Middle frontal gyrus (tissue), 1 donor: ENCODE data around the gene DGAT2.

Experiments
- DNase-seq: peaks from one replicate; pipeline ENCODE4 v3.0.0-alpha.2; 2015; ENCODE audit warnings: low spot score; ENCODE audit errors: extremely low spot score

DGAT2 gene

DNA sequence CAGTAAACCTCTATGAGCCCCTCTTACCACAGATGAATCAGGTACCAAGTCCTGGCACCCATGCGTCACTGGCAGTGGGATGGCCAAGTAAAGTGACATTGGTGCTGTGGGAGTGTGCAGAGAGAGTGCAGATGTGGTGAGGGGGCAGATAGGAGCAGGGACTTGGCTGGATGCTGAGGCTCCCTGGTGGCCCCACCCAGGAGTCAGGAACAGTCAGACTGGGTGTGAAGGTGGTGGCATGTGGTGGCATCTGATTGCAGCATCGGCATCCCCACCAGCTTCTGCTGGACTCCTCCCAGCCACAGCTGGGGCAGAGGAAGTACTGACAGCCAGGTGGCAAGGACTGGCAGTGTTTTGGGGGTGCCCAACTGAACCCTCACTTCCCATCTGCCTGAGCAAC lies 11.4 kb downstream of the DGAT2 start:
- DNase-seq = no peak

DNA sequence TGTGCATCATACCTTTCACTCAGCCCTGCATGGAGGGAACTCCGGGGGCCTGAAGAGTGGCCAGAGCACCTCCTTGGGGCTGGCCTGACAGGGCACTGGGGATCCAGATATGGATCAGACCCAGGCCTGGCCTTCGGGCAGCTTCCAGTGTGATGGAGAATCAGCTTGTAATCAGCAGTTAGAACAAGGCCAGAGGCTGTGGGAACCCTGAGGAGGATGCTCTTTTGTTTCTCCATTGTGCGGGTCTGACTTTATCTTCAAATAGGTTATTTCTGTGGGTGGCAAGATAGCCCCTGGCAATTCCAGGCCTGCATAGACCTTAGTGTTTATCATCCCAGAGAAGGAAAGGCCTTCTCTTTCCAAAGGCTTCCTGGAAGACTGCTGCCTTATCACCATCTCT lies 12.3 kb downstream of the DGAT2 start:
- DNase-seq = no peak

DNA sequence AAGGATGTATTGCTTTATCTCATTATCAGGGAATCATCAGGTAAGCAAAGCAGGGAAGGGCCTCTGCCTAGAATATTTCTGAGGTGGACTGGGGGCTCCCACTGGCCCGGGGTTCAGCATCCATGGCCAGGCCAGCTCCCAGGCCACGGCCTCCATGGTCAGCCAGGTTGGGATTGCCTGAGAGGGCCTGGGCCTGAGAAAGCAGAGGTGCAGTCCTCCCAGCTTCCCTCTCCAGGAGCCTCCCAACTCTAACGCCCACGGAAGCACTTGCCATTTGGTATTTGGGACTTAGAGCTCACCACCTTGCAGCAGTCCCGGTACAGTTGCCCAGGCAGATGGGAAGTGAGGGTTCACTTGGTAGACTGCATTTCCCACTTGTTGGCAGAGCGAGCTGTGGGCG lies 12.7 kb downstream of the DGAT2 start:
- DNase-seq = no peak

DNA sequence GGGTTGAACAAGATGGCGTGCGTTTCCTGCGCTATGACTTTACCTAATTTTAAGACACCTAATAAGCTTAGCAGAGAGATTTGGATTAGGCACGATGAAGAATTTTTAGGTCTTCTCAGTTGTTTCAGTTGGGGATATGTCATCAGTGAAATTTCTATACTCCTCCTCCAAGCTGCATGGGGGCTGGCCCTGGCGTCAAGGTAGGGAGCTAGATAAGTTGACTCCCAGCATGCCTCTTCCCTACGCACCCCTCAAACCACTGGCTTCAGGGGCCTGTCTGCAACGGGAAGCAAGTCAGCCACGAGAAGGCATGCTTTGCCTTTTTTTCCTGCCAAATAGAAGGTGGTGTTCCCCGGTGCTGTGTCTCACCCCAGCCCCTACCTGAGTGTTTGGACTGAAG lies 13.3 kb downstream of the DGAT2 start:
- no peak for DNase-seq

DNA sequence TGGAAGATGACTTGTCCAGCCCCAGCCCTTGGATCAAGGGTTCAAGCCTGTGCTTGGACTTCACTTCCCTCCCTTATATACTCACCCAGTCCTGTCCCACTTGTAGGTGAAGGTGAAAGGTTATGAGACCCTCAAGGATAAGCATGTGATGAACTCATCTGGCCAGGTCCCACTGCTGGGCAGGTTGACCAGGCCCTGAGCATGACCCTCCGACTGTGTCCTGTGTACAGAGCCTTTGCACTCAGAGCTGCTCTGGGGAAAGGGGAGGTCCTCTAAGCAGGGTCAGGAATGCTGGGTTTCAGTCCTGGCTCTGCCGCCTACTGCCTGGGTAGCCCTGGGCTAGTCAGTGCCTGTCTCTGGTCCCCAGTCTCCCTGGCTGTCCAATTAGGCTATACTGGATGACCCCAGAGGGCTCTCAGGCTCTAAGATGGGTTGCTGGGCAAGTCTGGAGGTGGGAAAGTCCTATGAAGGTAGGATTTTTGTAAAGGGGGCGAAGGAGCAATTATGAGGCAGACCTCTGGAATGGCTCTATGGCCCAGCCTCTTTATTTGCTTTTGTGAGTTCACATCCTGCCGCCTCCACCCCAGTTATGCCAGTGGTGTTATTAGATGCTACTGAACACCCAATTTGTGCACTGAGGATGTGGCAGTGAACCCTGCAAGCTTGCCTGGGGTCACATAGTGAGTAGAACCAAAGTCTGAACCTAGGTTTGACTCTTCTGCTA lies 14.1 kb downstream of the DGAT2 start:
- DNase-seq = no peak

DNA sequence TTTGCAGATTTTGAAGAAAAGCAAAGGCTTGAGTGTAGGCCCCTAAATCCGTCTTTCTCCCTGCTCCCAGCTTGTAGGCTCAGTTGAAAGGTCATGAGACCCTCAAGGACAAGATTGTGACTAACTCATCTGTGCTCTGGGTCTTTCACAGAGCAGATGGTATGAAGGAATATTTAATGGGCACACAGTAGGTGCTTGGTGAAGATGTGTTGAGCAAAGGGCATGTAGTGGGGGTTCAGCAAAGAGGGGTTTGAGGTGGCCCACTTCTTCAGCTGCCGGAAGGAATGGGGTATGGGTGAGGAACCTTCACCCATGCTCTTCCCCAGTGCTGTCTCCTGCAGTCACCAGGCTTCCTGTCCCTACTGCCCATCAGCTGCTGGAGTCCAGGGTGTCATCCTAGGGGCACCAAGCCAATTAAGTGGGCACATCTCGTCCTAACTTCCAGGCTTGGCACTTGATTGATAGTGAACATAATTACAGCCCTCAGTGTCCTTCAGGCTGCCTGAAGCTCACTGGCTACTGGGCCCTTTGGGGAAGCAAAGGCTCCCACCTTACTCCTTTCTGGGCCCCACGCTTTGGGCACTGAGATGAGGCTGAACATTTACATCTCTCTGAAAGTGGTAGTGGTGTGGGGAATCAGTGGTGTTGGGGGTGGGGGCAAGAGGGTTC lies 15.0 kb downstream of the DGAT2 start:
- DNase-seq = no peak

DNA sequence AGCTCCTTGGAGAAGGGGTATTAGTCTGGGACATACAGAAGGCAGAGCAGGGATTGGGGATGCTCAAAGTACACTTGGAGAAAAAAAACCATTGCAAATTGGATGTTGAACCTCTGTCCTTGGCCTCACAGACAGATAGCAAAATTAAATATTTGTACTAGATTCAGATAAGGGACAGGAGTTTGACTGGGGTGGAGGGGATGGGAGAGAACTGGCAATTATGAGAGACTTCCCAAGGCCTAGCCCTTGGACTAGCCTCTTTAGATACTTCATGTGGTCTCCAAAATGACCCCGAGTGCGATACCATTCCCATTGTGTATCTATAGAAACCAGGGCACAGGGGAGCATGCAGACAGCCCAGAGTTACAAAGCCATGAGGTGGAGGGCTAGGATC lies 15.5 kb downstream of the DGAT2 start:
- DNase-seq = no peak

DNA sequence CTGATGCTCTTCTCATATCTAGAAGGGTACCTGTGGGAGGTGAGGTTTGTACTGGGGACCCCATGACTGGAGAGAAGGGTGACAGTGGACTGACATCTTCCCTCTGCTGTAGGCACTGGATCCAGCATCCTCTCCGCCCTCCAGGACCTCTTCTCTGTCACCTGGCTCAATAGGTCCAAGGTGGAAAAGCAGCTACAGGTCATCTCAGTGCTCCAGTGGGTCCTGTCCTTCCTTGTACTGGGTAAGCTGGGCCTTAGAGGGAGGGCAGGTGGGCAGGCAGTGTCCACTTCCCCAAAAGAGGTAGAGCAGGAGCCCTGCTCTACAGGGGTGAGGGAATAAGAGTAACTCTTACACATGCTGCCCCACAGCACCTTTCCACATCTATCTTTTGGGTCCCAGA lies 15.9 kb downstream of the DGAT2 start:
- no peak for DNase-seq

DNA sequence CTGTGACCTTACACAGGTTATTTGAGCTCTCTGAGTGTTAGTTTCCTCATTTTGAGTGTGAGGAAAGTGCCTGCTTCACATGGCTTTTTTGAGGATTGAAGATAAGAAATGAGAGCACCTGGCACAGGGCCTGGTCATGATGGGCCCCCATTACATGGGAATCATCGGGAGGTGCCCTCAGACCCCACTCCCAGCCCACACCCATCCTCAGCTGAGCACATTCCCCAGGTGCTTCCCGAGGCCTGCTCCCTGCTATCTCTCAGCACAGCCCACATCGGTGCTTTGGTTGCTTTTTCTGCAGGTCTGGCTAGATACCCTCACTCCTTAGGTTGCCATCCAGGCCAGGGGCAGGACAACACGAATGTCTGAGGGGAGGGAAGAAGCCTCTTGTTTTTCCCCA lies 16.6 kb downstream of the DGAT2 start:
- no peak for DNase-seq

DNA sequence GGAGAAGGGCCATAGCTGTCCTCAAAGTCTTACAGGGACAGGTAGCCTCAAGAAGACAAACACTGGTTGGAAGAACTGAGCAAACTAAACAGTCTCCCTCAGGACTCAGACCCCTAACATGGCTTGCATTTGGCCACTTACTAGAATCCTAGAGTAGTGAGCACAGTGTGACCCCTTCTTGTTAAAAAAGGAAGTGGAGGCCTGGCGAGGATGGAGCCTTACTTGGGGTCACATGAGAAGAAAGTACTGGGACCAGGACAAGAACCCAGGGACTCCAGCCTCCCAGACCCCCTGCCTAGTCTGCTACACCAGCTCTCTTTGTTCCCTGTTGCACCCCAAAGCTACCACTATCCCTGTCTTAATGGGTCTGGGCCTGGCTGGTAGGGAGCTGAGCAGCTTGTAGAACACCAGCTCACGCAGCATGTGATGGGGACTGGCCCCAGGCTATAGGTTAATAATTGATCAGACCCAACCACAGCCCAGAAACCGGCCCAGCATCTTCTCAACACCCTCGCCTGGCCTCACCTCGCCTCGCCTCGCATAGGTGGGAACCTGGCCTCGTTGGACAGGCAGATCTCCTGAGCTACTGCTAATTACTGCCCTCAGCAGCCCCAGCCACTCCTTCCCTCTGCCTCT lies 17.6 kb downstream of the DGAT2 start:
- DNase-seq = no peak

DNA sequence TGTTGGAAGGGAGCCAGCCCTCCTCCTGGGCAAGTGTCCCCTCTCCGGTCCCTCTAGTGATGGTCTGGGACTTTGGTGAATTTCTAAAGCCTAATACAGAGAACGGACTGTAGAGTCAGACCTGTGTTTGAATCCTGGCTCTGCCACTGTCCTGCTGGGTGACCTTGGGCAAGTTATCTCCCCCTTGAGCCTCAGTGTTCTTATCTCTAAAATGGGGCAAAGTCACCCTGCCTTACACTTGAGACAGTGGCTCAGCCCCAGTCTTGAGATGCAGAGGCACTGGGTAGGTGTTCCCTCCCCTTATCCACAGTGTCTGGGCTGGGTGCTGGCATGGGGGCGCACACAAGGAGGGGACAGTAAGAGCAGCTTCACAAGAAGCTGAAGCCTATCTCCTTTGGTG lies 20.9 kb downstream of the DGAT2 start:
- no peak for DNase-seq

DNA sequence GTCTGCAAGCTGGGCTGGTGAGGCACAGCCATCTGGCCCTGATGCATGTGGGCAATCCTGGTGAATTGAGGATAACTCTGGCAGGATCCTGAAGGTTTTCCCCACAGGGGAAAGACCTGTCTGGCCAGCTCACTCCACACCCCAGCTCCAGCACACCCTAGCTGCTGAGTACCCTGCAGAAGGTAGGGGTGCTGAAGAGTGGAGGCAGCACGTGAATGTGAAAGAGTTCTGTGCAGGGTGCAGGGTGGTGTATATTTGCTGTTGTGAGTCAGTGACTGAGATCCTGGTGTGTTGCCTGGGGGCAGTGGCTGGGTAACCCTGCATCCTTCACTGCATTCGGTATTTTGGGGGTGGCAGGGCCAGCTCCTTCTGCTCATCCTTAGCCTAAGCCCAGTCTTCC lies 22.4 kb downstream of the DGAT2 start:
- no peak for DNase-seq

DNA sequence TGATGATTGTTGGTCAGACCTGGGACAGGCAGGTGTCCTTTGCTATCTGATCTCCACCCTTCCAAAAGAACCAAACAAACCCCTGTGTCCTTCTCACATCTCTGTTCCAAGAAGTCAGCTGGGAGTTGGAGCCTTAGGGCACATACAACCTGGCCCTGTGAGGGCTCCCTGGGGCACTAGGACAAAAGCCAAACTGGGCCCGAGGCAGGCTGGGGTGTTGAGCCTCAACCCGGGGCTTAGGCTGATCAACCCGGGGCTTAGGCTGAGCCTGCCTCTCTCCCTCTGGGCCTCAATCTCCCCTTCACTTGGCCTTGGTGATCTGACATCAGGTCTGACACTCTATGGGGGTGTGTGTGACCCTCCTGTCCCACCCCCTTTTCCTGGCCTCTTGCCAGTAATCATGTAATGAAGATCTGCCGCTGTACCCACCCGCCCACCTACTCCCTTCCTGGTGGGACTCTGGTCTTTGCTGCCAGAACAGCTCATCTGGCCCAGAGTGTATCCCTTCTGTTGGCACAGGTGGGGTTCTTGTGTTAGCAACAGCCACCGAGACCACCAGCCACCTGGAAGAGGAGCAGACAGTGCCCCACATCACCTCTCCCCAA lies 23.7 kb downstream of the DGAT2 start:
- no peak for DNase-seq

DNA sequence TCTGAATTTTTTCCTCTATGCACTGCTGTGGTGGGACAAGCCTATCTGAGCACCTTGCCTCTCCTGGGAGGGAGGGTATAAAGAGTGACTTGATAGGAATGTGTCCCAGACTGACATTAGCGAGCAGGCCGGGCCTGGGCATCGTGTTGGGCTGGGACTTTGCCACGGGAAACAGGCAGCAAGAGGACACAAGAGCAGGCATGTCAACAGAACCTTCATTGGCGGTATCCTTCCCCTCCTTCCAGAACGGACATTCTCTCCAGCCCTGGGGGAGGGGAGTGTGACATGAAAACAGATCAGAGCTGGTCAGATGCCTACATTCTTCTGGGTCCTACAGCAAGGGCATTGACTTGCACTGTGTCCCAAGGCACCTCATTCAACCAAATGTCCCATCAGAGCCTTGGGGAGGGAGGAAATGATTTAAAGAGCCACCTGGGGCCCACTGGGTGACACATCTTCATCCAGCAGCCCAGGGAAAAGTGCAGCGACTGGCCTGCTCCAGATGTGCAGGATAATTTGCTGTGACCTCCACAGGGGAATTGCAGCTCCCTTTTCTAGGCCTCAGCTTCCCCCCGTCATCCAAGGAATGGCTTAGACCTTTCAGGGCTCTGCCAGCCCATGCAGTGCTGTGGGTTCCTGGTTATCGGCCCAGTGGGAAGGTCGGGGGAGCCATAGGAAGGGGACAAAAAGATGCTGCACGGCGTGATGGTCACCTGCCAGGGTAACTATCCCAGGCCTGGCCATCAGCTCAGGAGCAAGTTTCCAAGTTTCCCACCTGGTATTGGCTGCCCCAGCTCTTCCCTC lies 24.6 kb downstream of the DGAT2 start:
- no peak for DNase-seq

DNA sequence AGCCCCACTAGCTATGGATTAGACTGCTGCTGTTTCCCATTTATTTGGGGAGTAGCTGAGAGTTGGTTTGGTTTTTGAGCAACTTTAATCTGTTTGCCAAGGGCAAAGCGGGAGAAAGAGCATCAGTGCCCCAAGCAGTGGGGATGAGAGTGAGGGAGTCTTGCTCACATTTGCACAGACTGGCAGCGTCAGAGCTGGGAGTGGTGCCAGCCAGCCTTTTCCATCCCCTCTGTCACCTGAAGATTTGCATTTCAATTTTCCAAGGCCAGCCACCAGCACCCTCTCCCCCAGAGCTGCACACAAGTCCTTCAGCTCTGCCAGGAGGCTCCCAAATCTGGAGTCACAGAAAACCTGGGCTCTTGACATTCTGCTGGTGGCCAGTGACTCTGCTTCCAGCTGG lies 25.4 kb downstream of the DGAT2 start:
- DNase-seq = no peak

DNA sequence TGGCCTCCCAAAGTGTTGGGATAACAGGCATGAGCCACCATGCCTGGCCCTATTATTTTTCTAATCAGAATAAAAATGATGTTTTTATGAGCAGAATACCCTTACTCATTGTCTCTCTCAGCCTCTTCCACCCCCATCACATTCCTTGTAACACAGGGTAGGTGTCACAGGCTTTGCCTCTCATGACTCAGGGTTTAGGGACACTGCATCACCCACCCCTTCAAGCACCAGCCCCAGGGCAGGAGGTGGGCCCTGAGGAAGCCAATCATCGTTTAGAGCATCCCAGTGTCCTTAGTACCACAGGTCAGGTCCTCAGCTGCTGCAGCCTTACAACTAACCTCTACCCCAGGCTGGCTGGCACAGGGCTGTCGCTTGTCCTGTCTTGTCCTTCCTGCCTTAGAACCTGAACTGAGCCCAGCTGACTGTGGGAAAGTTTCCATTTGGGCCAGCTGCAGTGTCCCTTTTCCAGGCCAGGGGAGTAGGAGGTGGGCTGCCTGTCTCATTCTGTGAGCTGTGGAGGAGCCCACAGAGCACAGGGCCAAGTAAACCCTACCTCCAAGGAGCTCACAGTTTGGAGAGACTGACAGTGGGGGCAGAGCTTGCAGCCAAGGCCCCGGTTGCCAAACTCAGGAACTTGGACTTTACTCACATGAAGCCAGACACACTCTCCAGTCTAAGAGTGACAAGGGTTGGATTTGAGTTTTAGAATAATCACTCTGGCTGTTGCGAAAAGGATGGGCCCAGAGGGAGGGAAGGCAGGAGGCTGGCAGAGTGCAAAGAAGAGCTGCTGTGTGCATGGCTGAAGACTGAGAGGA lies 26.9 kb downstream of the DGAT2 start:
- no peak for DNase-seq

DNA sequence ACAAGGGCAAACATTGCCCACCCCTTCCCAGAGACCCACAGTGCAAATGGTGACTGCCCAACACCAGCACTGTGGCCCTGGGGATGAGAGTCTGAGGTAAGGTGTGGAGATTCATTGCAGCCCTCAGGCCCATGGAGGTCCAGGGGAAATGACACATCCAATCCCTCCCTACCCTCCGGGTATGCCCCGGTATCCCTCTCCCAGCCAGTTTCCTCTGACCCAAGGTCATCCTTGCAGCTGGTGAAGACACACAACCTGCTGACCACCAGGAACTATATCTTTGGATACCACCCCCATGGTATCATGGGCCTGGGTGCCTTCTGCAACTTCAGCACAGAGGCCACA lies 27.5 kb downstream of the DGAT2 start:
- DNase-seq = no peak

DNA sequence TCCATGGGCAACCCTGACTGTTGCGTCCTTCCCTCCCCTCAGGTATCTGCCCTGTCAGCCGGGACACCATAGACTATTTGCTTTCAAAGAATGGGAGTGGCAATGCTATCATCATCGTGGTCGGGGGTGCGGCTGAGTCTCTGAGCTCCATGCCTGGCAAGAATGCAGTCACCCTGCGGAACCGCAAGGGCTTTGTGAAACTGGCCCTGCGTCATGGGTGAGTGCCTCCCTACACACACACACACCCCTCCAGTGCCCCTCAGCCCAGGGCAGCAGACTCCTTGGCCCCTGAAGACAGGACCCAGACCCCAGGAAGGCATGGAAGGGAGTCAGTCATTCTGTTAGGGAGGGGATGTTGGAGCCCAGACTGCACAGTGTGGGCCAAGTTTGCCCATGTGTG lies 28.5 kb downstream of the DGAT2 start:
- DNase-seq = no peak

DNA sequence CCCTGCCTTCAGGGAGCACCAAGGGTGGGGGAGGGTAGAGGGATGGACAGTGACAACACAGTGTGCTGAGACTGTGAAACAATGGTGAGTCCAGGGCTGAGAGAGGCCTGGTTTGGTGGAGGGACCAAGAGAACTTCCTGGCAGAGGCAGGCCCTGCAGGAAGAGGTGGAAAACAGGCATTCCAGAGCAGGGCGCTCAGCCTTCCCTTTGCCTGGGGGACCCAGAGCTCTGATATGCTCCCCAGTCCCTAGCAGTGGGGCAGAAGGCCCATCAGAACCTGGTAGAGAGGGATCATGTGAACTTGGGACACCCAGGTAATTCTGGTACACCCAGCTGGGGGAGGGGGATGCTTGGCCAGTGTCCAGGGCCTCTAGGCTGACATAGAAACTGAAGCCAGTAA lies 29.2 kb downstream of the DGAT2 start:
- no peak for DNase-seq

DNA sequence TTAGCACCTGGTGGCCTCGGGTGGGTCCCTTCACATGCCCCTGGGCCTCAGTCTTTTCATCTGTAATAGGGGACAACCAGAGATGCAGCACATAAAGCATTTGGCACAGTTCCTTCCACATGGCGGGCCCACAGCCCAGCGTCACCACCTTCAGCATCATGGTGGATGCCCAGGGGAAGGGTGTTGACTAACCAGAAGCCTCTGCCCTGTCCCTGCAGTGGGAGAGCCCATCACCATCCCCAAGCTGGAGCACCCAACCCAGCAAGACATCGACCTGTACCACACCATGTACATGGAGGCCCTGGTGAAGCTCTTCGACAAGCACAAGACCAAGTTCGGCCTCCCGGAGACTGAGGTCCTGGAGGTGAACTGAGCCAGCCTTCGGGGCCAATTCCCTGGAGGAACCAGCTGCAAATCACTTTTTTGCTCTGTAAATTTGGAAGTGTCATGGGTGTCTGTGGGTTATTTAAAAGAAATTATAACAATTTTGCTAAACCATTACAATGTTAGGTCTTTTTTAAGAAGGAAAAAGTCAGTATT lies 31.6 kb downstream of the DGAT2 start:
- DNase-seq = no peak
